Endothelial cell of umbilical vein (primary cell): ENCODE data around the gene MAP3K19. TPM values are rescaled to one million over a fixed set of nuclear protein-coding genes. Genes with fewer than 3 reads are reported as not detected.

ENCODE experiments used
- BruUV-seq: library from RNA; stranded (reverse); fragments of 400-500 nt; replicated peaks from 2 replicates; lab custom pipeline; 2021; lab: Mats Ljungman, UMichigan
- CTCF ChIA-PET: fragments of 300-600, 350-600 bp; sonication (Branson Sonifier 250); formaldehyde crosslinking; loops from one replicate; lab custom pipeline; 2021; ENCODE audit warnings: antibody characterized with exemption, inconsistent platforms; lab: Charles Lee
- POLR2A ChIA-PET: fragments of 300-600, 350-600 bp; sonication (Branson Sonifier 250); formaldehyde crosslinking; loops from one replicate; lab custom pipeline; 2021; ENCODE audit warnings: antibody characterized with exemption, inconsistent platforms; lab: Charles Lee
- DNase-seq: peaks from one replicate; pipeline ENCODE4 v3.0.0-alpha.2; 2011; ENCODE audit warnings: low read depth, low spot score
- FAIRE-seq: peaks from 2 replicates; lab custom pipeline; 2011; peaks lifted over from hg19 to GRCh38; lab: Jason Lieb, UNC
- H2AFZ ChIP-seq: 2 replicates; pipeline ENCODE4 v1.6.0; 2012; ENCODE audit warnings: low read depth, low read length, control low read depth, inconsistent platforms
- H3K27ac ChIP-seq: 2 replicates; pipeline ENCODE4 v1.5.1; 2011; ENCODE audit warnings: low read depth, mild to moderate bottlenecking, control low read depth, low read length, moderate library complexity; ENCODE audit not compliant: insufficient read depth
- H3K27me3 ChIP-seq, 2 experiments: 2 replicates each; pipeline versions ENCODE4 v1.6.0 to v1.6.1; 2011; ENCODE audit warnings: low read length in 2 of 2, mixed read lengths in 1 of 2; ENCODE audit not compliant: control insufficient read depth in 2 of 2, insufficient read depth in 2 of 2
- H3K36me3 ChIP-seq, 2 experiments: 2 replicates in 1 of 2; 3 replicates in 1 of 2; pipeline ENCODE4 v1.5.1; 2011; ENCODE audit warnings: low read length in 2 of 2, mild to moderate bottlenecking in 1 of 2, moderate library complexity in 1 of 2; ENCODE audit not compliant: control insufficient read depth in 2 of 2, insufficient read depth in 2 of 2; ENCODE audit errors: extremely low read depth in 1 of 2
- H3K4me1 ChIP-seq: 3 replicates; pipeline ENCODE4 v1.5.1; 2011; ENCODE audit warnings: mild to moderate bottlenecking, low read length; ENCODE audit not compliant: control insufficient read depth, insufficient read depth; ENCODE audit errors: extremely low read depth
- H3K4me2 ChIP-seq: 2 replicates; pipeline ENCODE4 v1.6.1; 2011; ENCODE audit warnings: low read length, control low read depth, mixed read lengths; ENCODE audit not compliant: insufficient read depth
- H3K4me3 ChIP-seq, 3 experiments: fragments of 200-600 bp in 1 of 3; sonication (generic), shearing (Covaris generic) in 1 of 3; replicated peaks in 1 of 3; 2 replicates each; pipeline ENCODE4 v1.5.1; 2011 to 2016; ENCODE audit warnings: control low read depth in 3 of 3, low read length in 3 of 3, mild to moderate bottlenecking in 2 of 3, inconsistent platforms in 1 of 3, low read depth in 1 of 3, moderate library complexity in 1 of 3; ENCODE audit not compliant: insufficient read depth in 1 of 3
- H3K79me2 ChIP-seq: 2 replicates; pipeline ENCODE4 v1.6.0; 2012; ENCODE audit warnings: low read length, inconsistent platforms; ENCODE audit not compliant: control insufficient read depth, insufficient read depth
- H3K9ac ChIP-seq: replicated peaks from 2 replicates; pipeline ENCODE3; 2011; ENCODE audit warnings: low read length, control low read depth; ENCODE audit not compliant: insufficient read depth; ENCODE audit errors: extremely low read depth
- H3K9me1 ChIP-seq: replicated peaks from 3 replicates; pipeline ENCODE4 v1.6.0; 2011; ENCODE audit warnings: mild to moderate bottlenecking, low read length; ENCODE audit not compliant: control insufficient read depth, insufficient read depth; ENCODE audit errors: extremely low read depth
- H3K9me3 ChIP-seq: replicated peaks from 2 replicates; pipeline ENCODE4 v1.5.1; 2012; ENCODE audit warnings: low read length, inconsistent platforms; ENCODE audit not compliant: control insufficient read depth, insufficient read depth
- H4K20me1 ChIP-seq: replicated peaks from 2 replicates; pipeline ENCODE3; 2011; ENCODE audit warnings: mild to moderate bottlenecking, low read length; ENCODE audit not compliant: control insufficient read depth, insufficient read depth; ENCODE audit errors: extremely low read depth
- FOS ChIP-seq: IDR thresholded peaks from 2 replicates; pipeline ENCODE4 v1.6.1; 2011; ENCODE audit warnings: mild to moderate bottlenecking, low read length, moderate library complexity, borderline replicate concordance; ENCODE audit not compliant: insufficient read depth
- POLR2AphosphoS5 ChIP-seq: IDR thresholded peaks from 2 replicates; pipeline ENCODE4 v1.6.1; 2012; ENCODE audit warnings: low read depth, mild to moderate bottlenecking, control low read depth, low read length, moderate library complexity; ENCODE audit not compliant: insufficient read depth
- dilution Hi-C: fragments of 300-500 bp; cut with MboI; formaldehyde crosslinking; loops from one replicate; pipeline ENCODE4 v1.15.0; 2019; ENCODE audit warnings: low sequenced_read_pairs; ENCODE audit not compliant: extremely low pct_ligation_motif_present
- intact Hi-C: fragments of 100-400 bp; cut with micrococcal nuclease; formaldehyde crosslinking; loops from one replicate; pipeline ENCODE4 v1.10.0; 2022
- polyA plus RNA-seq, 4 experiments: library from polyadenylated mRNA; depleted of rRNA in 3 of 4; stranded (reverse) in 3 of 4; unstranded in 1 of 4; fragments of >200 nt; gene quantifications; 2 replicates each; pipeline versions ENCODE4 v1.2.1 to v1.2.3, GENCODE V29; 2011 to 2012; ENCODE audit warnings: missing spikeins in 1 of 4
- total RNA-seq: library from RNA; stranded (reverse); gene quantifications from 2 replicates; pipeline ENCODE4 v1.2.3, GENCODE V29; 2021
- TF ChIP-seq, protein P1 (sequence below): IDR thresholded peaks from 2 replicates; pipeline ENCODE4 v1.6.1; 2011; ENCODE audit not compliant: insufficient read depth, insufficient read length
- TF ChIP-seq, protein P2 (sequence below), 2 donors: IDR thresholded peaks; 1 replicate in 1 of 2; 2 replicates in 1 of 2; pipeline ENCODE4 v1.5.1; 2011; ENCODE audit warnings: low read length in 2 of 2, mild to moderate bottlenecking in 2 of 2, moderate library complexity in 2 of 2, control low read depth in 1 of 2, inconsistent platforms in 1 of 2, low read depth in 1 of 2; ENCODE audit not compliant: insufficient read depth in 1 of 2; ENCODE audit errors: extremely low read depth in 1 of 2

Gene MAP3K19
- total and polyA plus RNA-seq, 2 donors (not counting 3 experiments of a cell fraction or from before 2014, with no cell fraction given) = not detected

DNA sequence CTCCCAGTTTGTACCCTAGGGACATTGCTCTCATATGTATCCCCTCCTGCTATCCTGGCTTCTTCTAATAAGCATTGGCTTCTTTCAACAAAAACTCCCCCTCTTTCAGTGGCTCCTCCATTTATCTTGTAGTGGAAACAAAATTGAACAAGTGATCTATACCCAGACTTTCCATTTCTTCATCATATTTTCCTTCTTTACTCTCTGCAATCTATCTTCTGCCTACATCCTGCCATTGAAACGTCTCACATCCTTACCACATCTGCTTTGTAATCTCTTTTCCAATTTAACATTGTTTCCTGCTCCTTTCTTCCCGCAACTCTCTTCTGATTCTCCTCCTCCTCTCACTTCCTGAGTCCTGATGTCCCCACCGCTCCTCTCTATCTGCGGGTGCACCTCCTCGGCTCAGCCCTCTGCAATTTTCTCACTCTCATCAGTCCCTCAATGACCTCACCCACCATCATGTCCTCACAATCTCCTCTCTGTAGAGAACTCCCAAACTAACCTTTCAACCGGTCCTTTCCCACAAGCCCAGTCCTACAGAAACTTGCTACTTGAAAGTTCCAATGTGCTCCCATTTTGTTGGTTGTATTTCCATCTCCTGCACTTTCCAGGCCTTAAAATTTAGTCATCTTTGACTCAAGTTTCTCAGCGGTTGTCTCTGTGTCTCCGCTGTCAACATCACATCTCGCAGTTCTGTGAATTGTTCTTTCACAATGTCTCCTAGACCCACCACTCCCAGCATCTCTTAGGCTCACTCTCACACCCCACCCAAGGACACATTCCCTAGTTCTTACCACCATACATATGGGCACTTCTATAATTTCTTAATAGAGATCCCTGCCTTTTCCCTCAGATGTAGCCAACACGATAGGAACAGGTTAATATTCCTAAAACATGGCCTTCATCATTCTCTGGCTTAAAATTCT, 24.0 kb downstream of the MAP3K19 start:
- Histone ChIP-seq H4K20me1 (no peaks in the 10 kb centered on the region), H3K79me2 (no peaks in the 10 kb centered on the region), H3K4me2 (no peak overlapping the region), H3K9ac (no peak overlapping the region), H3K9me3 (no peaks in the 10 kb centered on the region), H2AFZ (no peak overlapping the region), H3K4me3 (no peak overlapping the region), H3K4me1 (no peaks in the 10 kb centered on the region), H3K36me3 (no peaks in the 10 kb centered on the region), H3K9me1 (no peaks in the 10 kb centered on the region), H3K27me3 (peaks cover 6 to 9% of the 10 kb centered on the region in 2 experiments), H3K27ac (no peak overlapping the region)
- no peak for DNase-seq
- CTCF ChIA-PET = interaction anchor here (1.5 kb wide), 1 partner anchor 34 kb away, joined by 3 read pairs; no protein-coding TSS in a partner anchor
- TF ChIP-seq, protein P1, sequence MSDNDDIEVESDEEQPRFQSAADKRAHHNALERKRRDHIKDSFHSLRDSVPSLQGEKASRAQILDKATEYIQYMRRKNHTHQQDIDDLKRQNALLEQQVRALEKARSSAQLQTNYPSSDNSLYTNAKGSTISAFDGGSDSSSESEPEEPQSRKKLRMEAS = no peak
- no peak for TF ChIP-seq POLR2AphosphoS5
- TF ChIP-seq, protein P2, sequence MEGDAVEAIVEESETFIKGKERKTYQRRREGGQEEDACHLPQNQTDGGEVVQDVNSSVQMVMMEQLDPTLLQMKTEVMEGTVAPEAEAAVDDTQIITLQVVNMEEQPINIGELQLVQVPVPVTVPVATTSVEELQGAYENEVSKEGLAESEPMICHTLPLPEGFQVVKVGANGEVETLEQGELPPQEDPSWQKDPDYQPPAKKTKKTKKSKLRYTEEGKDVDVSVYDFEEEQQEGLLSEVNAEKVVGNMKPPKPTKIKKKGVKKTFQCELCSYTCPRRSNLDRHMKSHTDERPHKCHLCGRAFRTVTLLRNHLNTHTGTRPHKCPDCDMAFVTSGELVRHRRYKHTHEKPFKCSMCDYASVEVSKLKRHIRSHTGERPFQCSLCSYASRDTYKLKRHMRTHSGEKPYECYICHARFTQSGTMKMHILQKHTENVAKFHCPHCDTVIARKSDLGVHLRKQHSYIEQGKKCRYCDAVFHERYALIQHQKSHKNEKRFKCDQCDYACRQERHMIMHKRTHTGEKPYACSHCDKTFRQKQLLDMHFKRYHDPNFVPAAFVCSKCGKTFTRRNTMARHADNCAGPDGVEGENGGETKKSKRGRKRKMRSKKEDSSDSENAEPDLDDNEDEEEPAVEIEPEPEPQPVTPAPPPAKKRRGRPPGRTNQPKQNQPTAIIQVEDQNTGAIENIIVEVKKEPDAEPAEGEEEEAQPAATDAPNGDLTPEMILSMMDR (IDR thresholded peaks at IDR 0.05; ENCODE audit: extremely low read depth in 1 of 2, insufficient read depth in 1 of 2, low read depth in 1 of 2, low read length in 2 of 2) = no peak
- TF ChIP-seq FOS = no peak
- dilution Hi-C loops (no loop called here), intact Hi-C loops (no loop called here)
- no peak for FAIRE-seq
- BruUV-seq = no TSS peak
- POLR2A ChIA-PET = no interaction called here
